WI38 (cell line): ENCODE data around the gene CLDN25.

Source experiments
- H3K4me3 ChIP-seq: 2 replicates; pipeline ENCODE4 v1.5.1; 2011; ENCODE audit warnings: low read depth, mild to moderate bottlenecking, control low read depth, low read length
- CTCF ChIP-seq: IDR thresholded peaks from 2 replicates; pipeline ENCODE4 v1.5.1; 2012; ENCODE audit warnings: low read depth, mild to moderate bottlenecking, control low read depth, low read length

The CLDN25 gene

GRCh38 chr11:113814181-113814580 is 34.6 kb downstream of the CLDN25 start:
- TF ChIP-seq CTCF = no peak
- no peak overlapping the region for H3K4me3 ChIP-seq

GRCh38 chr11:113817162-113817561 is 37.6 kb downstream of the CLDN25 start:
- TF ChIP-seq CTCF = no peak
- no peak overlapping the region for H3K4me3 ChIP-seq

GRCh38 chr11:113817626-113818025 is 38.0 kb downstream of the CLDN25 start:
- no peak for TF ChIP-seq CTCF
- no peak overlapping the region for H3K4me3 ChIP-seq

- TF ChIP-seq CTCF = no peak
- H3K4me3 ChIP-seq = no peak overlapping the region
Measured at GRCh38 chr11:113818426-113818825, 38.8 kb downstream of the CLDN25 start.

- no peak for TF ChIP-seq CTCF
- no peak overlapping the region for H3K4me3 ChIP-seq
Measured at GRCh38 chr11:113827477-113827876, 47.9 kb downstream of the CLDN25 start.

GRCh38 chr11:113828191-113828590 is 48.6 kb downstream of the CLDN25 start:
- H3K4me3 ChIP-seq = no peak overlapping the region
- TF ChIP-seq CTCF = no peak

GRCh38 chr11:113829751-113830150 is 50.2 kb downstream of the CLDN25 start:
- no peak for TF ChIP-seq CTCF
- no peak overlapping the region for H3K4me3 ChIP-seq
